ENCODE results near the gene H2BK1. TPM values are rescaled to one million over a fixed set of nuclear protein-coding genes. Genes with fewer than 3 reads are reported as not detected.

H2BK1 gene
- total RNA-seq, 2 experiments from 2014 or later: not detected

DNA sequence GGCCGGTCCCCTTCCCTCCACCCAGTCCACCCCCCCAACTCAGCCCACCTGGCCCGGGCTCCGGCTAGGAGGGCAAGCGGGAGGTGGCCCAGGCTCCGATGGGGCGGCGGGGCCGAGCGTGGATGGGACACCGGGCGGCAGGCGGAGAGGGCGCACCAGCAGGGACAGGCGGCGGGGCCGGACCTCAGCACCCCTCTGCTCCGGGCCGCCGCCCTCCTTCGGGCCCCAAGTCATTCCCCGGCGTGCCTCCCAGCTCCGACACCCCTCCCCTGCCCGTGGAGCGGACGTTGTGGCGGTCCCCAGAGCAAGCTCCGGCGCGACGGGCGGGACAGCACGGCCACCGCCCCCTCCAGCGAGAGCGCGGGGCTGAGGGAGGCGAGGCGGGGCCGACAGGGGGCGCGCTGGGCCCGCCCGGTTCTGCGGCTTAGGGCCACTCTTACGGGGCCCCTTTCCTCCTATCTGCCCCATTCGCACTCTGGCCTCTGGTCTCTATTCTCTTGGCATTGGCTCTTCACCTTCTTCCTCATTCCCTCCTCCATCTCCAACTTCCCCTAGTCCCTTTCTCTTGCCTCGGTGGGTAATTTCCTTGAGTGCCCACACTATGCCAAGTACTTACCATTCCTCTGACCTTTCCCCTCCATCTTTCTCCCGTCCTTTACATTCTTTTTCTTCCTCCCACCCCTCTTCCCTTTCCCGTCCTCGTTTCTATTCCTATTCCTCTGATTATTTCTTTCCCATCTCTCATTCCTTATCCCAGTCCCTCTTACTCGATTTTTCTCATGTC lies 42.1 kb downstream of the H2BK1 start:
- ChIA-PET CTCF (interaction anchor here (0.6 to 1.4 kb wide), 5 partner anchors 11 to 76 kb away, joined by 3 to 4 read pairs (median 3); partner anchors contain the start of gene ABCF2), POLR2A (no interaction called here)
- DNase-seq (peak in 13 of 14 experiments; percentile 30 to 82 (median 56)), ATAC-seq (ENCODE audit: poor library complexity) (peak; percentile 73)
- peaks cover 41% of the 10 kb centered on the region for H3K27me3 Mint-ChIP-seq
- H3K27ac Mint-ChIP-seq: no peak overlapping the region
- Histone ChIP-seq H3K4me1 (ENCODE audit: insufficient read depth, low read length) (peaks cover 26% of the 10 kb centered on the region), H3K9me3 (ENCODE audit: control insufficient read depth in 1 of 2, insufficient read depth in 1 of 2, low read length in 2 of 2) (no peaks in the 10 kb centered on the region), H3K27me3 (ENCODE audit: control insufficient read depth in 1 of 2, insufficient read depth in 2 of 2, low read length in 2 of 2) (peaks cover 40 to 42% of the 10 kb centered on the region in 2 experiments), H3K27ac (ENCODE audit: low read depth in 1 of 2, low read length in 2 of 2) (no peak overlapping the region), H3K36me3 (ENCODE audit: insufficient read depth, low read length) (no peaks in the 10 kb centered on the region), H3K4me3 (ENCODE audit: low read length) (peak overlapping the region; percentile 20)
- H3K4me3 Mint-ChIP-seq: peak overlapping the region; percentile 80
- H3K4me1 Mint-ChIP-seq (ENCODE audit: low read depth): peaks cover 13% of the 10 kb centered on the region
- TF ChIP-seq CTCF (IDR thresholded peaks at IDR 0.05): peak; percentile 71
- no peaks in the 10 kb centered on the region for H3K9me3 Mint-ChIP-seq
- no peaks in the 10 kb centered on the region for H3K36me3 Mint-ChIP-seq (ENCODE audit: low read depth)
- intact Hi-C loops (cut with DNase I, micrococcal nuclease): loop anchor here (2.0 to 10.0 kb wide), 3 partner anchors 77 to 135 kb away; partner anchors contain the start of gene SMARCD3 (in 2 of the 2)

- TF ChIP-seq CTCF (IDR thresholded peaks at IDR 0.05): no peak
- H3K9me3 Mint-ChIP-seq: no peaks in the 10 kb centered on the region
- no peaks in the 10 kb centered on the region for H3K36me3 Mint-ChIP-seq (ENCODE audit: low read depth)
- Histone ChIP-seq H3K27me3 (ENCODE audit: control insufficient read depth in 1 of 2, insufficient read depth in 2 of 2, low read length in 2 of 2) (peaks cover 42 to 43% of the 10 kb centered on the region in 2 experiments), H3K4me1 (ENCODE audit: insufficient read depth, low read length) (peaks cover 18% of the 10 kb centered on the region), H3K9me3 (ENCODE audit: control insufficient read depth in 1 of 2, insufficient read depth in 1 of 2, low read length in 2 of 2) (no peaks in the 10 kb centered on the region), H3K4me3 (ENCODE audit: low read length) (peak within 1 kb of the TSS; percentile 25), H3K27ac (ENCODE audit: low read depth in 1 of 2, low read length in 2 of 2) (no peak within 1 kb of the TSS), H3K36me3 (ENCODE audit: insufficient read depth, low read length) (no peaks in the 10 kb centered on the region)
- H3K4me1 Mint-ChIP-seq (ENCODE audit: low read depth): peaks cover 13% of the 10 kb centered on the region
- ATAC-seq (ENCODE audit: poor library complexity) (peak; percentile 54), DNase-seq (peak in 5 of 14 experiments; percentile 8 to 59 (median 24))
- H3K4me3 Mint-ChIP-seq: peak within 1 kb of the TSS; percentile 80
- ChIA-PET POLR2A (no interaction called here), CTCF (interaction anchor here (0.6 to 1.4 kb wide), 6 partner anchors 10 to 77 kb away, joined by 3 to 4 read pairs (median 3); partner anchors contain the start of gene ABCF2)
- H3K27ac Mint-ChIP-seq: no peak within 1 kb of the TSS
- H3K27me3 Mint-ChIP-seq: peaks cover 33% of the 10 kb centered on the region
- intact Hi-C loops (cut with DNase I, micrococcal nuclease): loop anchor here (5.0 to 10.0 kb wide), 2 partner anchors 77 to 80 kb away; partner anchors contain the start of gene SMARCD3 (in 2 of the 2)
Observed at GRCh38 chr7:151167197-151167961, 42.9 kb downstream of the H2BK1 start, which contains the start of gene GBX1. Gene GBX1, minus strand, starts transcription at chr7:151167694. Its CDS starts 146 bp downstream, at chr7:151167548.

GRCh38 chr7:151166629-151167196 lies 43.6 kb downstream of the H2BK1 start:
- H3K4me1 Mint-ChIP-seq (ENCODE audit: low read depth): peaks cover 13% of the 10 kb centered on the region
- CTCF ChIA-PET: interaction anchor here (0.6 to 1.4 kb wide), 4 partner anchors 10 to 60 kb away, joined by 3 to 4 read pairs (median 3); partner anchors contain the start of gene ABCF2
- H3K9me3 Mint-ChIP-seq: no peaks in the 10 kb centered on the region
- H3K36me3 Mint-ChIP-seq (ENCODE audit: low read depth): no peaks in the 10 kb centered on the region
- H3K4me3 ChIP-seq (ENCODE audit: low read length): peak overlapping the region; percentile 25
- peaks cover 42 to 43% of the 10 kb centered on the region in 2 experiments for H3K27me3 ChIP-seq (ENCODE audit: control insufficient read depth in 1 of 2, insufficient read depth in 2 of 2, low read length in 2 of 2)
- DNase-seq (peak in 2 of 14 experiments; percentile 26), ATAC-seq (ENCODE audit: poor library complexity) (peak; percentile 14)
- no peak for TF ChIP-seq CTCF (IDR thresholded peaks at IDR 0.05)
- H3K27ac ChIP-seq (ENCODE audit: low read depth in 1 of 2, low read length in 2 of 2): no peak overlapping the region
- H3K27me3 Mint-ChIP-seq: peaks cover 29% of the 10 kb centered on the region
- intact Hi-C loops (cut with DNase I, micrococcal nuclease): loop anchor here (5.0 to 10.0 kb wide), 2 partner anchors 78 to 81 kb away; partner anchors contain the start of gene SMARCD3 (in 2 of the 2)
- H3K36me3 ChIP-seq (ENCODE audit: insufficient read depth, low read length): no peaks in the 10 kb centered on the region
- H3K9me3 ChIP-seq (ENCODE audit: control insufficient read depth in 1 of 2, insufficient read depth in 1 of 2, low read length in 2 of 2): no peaks in the 10 kb centered on the region
- POLR2A ChIA-PET: no interaction called here
- no peak overlapping the region for H3K27ac Mint-ChIP-seq
- peaks cover 17% of the 10 kb centered on the region for H3K4me1 ChIP-seq (ENCODE audit: insufficient read depth, low read length)
- peak overlapping the region; percentile 75 for H3K4me3 Mint-ChIP-seq

Data from CD4-positive, alpha-beta T cell (primary cell).